ENCODE measurements around the gene HELB. TPM values are rescaled to one million over a fixed set of nuclear protein-coding genes. Genes with fewer than 3 reads are reported as not detected.

HELB gene
- total RNA-seq, 1 experiment from 2014 or later: 10.7 TPM

- Mint-ChIP-seq H3K4me1 (no peaks in the 10 kb centered on the region), H3K27me3 (ENCODE audit: low read depth) (no peaks in the 10 kb centered on the region; the same call in 1 of the 2 replicates), H3K9me3 (no peaks in the 10 kb centered on the region), H3K36me3 (ENCODE audit: insufficient read depth in 1 of 3, low read depth in 3 of 3) (peaks cover 0 to 2% (median 1%) of the 10 kb centered on the region in 3 experiments; a peak in 3 of 7 replicates), H3K27ac (no peak overlapping the region), H3K4me3 (no peak overlapping the region)
- H3K18ac ChIP-seq (ENCODE audit: insufficient read length, low read depth, low read length): no peak overlapping the region
- no peak overlapping the region for H2BK15ac ChIP-seq (ENCODE audit: low read depth, low read length)
- no peak overlapping the region for H3K14ac ChIP-seq (ENCODE audit: insufficient read depth, low read length)
- no peak overlapping the region for H2BK5ac ChIP-seq (ENCODE audit: insufficient read length, low read length)
- H3K27me3 ChIP-seq (ENCODE audit: insufficient read depth, low read length): no peaks in the 10 kb centered on the region
- H3K56ac ChIP-seq (ENCODE audit: insufficient read length, low read depth, low read length): no peak overlapping the region
- H3K79me1 ChIP-seq (ENCODE audit: insufficient read depth, low read depth, low read length, poor library complexity, severe bottlenecking): no peaks in the 10 kb centered on the region
- DNase-seq: no peak
- H4K91ac ChIP-seq (ENCODE audit: insufficient read length, low read depth, low read length): no peak overlapping the region
- H3K23me2 ChIP-seq (ENCODE audit: insufficient read length, low read depth, low read length, poor library complexity, severe bottlenecking): no peaks in the 10 kb centered on the region
- no peak overlapping the region for H2BK20ac ChIP-seq (ENCODE audit: low read depth, low read length, poor library complexity, severe bottlenecking)
- H3K79me2 ChIP-seq (ENCODE audit: insufficient read depth, low read length): no peaks in the 10 kb centered on the region
- no peak overlapping the region for H3K4me2 ChIP-seq (ENCODE audit: insufficient read depth, insufficient read length, low read length)
- no peaks in the 10 kb centered on the region for H4K20me1 ChIP-seq (ENCODE audit: control insufficient read depth, insufficient read depth, insufficient read length)
- no peak overlapping the region for H3K23ac ChIP-seq (ENCODE audit: insufficient read length, low read depth, low read length)
- H4K8ac ChIP-seq (replicated peaks; ENCODE audit: insufficient read length, low read depth, low read length): no peak overlapping the region
- H3K4me1 ChIP-seq (ENCODE audit: insufficient read depth, low read length): no peaks in the 10 kb centered on the region
- WGBS (ENCODE audit: extremely low coverage, insufficient read length, low lambda C conversion rate): no CpG with 5 or more reads among the region's 6 CpGs
- H3K27ac ChIP-seq (ENCODE audit: insufficient read length, low read depth, low read length): no peak overlapping the region
- no peak overlapping the region for H2AFZ ChIP-seq (ENCODE audit: low read length)
- TF ChIP-seq, protein P1, sequence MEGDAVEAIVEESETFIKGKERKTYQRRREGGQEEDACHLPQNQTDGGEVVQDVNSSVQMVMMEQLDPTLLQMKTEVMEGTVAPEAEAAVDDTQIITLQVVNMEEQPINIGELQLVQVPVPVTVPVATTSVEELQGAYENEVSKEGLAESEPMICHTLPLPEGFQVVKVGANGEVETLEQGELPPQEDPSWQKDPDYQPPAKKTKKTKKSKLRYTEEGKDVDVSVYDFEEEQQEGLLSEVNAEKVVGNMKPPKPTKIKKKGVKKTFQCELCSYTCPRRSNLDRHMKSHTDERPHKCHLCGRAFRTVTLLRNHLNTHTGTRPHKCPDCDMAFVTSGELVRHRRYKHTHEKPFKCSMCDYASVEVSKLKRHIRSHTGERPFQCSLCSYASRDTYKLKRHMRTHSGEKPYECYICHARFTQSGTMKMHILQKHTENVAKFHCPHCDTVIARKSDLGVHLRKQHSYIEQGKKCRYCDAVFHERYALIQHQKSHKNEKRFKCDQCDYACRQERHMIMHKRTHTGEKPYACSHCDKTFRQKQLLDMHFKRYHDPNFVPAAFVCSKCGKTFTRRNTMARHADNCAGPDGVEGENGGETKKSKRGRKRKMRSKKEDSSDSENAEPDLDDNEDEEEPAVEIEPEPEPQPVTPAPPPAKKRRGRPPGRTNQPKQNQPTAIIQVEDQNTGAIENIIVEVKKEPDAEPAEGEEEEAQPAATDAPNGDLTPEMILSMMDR (conservative IDR thresholded peaks at IDR 0.05): no peak
- no peak overlapping the region for H3K9ac ChIP-seq (ENCODE audit: extremely low read depth, insufficient read length, low read length)
- H2BK12ac ChIP-seq (ENCODE audit: insufficient read length, low read depth, low read length): no peak overlapping the region
- no peak overlapping the region for H3T11ph ChIP-seq (ENCODE audit: low read length)
- no peak overlapping the region for H4K5ac ChIP-seq (ENCODE audit: insufficient read length, low read depth, low read length)
- H3K9me3 ChIP-seq (ENCODE audit: control insufficient read depth, low read depth, low read length): no peaks in the 10 kb centered on the region
- no peak overlapping the region for H2AK5ac ChIP-seq (ENCODE audit: insufficient read length, low read length)
- H3K4ac ChIP-seq (ENCODE audit: low read depth, low read length): no peak overlapping the region
- no peak overlapping the region for H2BK120ac ChIP-seq (ENCODE audit: low read depth, low read length, poor library complexity, severe bottlenecking)
Observed at GRCh38 chr12:66379616-66380015, 77.3 kb downstream of the HELB start.

Data from H9 (cell line).